ELF-1 (cell line): ENCODE measurements around the gene COQ4.

Experiments used
- DNase-seq: peaks from one replicate; pipeline ENCODE4 v3.0.0-alpha.2; 2016; ENCODE audit warnings: low read depth, low spot score

Gene COQ4

DNA sequence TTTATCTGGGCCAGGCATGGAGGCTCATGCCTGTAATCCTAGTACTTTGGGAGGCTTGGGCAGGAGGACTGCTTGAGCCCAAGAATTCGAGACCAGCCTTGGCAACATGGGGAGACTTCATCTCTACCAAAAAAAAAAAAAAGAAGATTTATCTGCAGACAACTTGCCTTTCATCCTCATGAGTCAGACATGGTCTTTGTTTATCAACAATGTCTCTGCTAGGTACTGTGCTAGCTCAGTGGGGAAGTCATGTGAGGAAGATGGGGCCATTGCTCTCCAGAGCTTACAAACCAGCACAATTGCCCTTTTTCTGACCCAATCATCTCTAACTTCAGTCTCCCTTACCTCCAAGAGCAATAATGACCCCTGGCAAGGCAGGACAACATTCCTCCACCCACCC lies 50.1 kb downstream of the COQ4 start:
- DNase-seq: no peak

DNA sequence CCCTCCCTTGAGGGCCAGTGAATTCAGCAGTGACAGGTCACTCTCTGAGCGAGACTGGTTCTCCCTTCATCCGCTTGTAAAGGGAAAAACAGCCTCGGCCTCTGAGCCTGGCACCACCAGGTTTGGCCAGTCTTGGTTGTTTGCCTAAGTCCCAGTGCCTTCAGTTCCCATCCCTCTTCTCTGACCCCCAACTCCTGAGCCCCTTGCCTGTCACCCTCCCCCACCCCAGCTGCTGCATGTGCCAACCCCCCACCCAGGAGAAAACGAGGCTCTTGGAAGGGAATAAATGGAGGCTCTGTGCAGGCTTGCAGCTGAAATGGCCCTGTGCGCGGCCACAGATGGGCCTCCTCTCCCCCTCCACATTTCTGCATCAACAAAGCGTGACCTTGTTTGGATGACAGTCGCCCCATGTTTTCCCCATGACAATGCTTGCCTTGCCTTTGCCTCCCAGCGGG lies 51.6 kb downstream of the COQ4 start:
- no peak for DNase-seq

DNA sequence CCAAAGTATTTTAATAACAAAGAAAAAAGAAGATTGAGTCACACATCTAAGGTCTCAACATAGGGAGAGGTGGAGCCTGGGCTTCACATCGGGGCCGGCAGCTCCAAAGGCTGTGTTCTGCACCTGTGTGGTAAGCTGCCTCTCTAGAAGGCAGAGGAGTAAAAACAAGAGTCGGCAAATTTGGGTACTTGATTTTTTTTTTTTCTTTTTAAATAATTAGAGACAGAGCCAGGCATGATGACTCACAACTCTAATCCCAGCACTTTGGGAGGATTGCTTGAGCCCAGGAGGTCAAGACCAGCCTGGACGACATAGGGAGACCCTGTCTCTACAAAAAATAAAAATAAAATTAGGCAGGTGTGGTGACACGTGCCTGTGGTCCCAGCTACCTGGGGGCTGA lies 53.2 kb downstream of the COQ4 start:
- DNase-seq: no peak

DNA sequence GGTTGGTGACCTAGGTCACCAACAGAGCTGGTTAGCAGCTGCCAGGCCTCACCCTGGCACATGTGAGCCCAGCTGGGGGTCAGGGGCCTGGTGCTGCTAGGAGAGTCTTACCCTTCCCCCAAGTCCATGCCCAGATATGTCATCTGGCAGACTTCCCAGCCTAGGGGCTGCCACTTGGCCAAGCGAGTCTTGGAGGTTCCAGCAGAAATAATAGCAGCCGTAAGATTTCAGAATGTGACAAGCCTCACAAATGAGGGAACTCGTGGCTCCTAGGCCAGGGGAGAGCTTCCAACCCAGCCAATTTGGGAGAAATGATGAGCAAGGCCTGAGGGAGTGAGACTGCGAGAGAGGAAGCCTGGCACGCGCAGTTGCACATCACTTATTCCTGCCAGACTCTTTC lies 59.6 kb downstream of the COQ4 start:
- no peak for DNase-seq

DNA sequence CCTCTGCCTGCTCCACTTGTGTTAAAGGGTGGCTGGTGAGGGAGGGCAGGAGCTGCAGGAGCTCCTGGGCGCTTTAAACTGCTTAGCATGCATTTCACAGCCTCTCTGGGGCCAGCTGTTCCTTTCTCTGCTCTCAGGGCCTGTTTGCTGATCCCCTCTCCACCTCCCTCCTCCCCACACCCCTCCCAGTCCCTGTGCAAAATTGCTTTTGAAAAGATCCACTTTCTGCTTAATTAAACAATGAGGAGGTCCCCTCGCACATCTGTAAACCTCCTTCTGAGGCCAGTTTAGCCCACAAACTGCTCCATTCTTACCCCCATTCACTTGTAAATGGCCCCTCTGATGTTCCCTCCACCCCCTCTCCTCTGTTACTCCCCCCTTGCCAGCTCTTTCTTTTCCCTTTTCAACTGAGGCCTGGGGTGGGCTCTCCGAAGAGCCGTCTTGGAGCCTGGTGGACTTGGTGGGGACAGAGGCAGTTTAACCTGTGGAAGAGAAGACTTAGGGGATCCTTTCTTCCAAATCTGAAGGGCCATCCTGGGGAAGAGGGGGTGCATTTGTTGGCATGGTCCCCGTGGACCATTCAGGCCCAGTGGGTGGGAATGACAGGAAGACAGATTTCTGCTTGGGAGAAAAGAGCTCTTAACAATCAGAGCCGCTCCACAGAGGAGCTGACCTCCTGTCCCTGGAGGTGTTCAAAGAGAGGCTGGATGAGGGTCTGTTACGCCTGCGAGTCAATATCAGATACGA lies 60.5 kb downstream of the COQ4 start:
- peak; percentile 87 for DNase-seq
